ENCODE data around the gene SWAP70.

DNA sequence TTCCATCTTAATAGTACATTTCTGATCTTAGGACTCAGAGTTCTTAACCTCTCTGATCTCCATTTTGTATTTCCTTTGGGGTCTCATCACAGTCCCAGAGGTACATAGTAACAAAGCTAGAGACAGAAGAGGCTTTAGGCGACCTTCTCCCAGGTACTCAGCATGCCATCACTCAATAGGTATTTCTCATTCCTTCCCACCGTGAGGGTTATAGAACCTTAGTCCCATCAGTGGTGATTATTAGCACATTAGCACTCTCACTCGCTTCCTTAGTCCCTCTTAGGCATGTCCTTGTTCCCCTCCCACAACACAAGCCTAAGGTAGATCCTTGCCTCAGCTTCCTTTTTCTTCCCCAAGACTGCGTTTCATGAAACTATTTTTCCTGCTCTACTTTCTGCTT, 14.7 kb downstream of the SWAP70 start:
- TF ChIP-seq, protein P1, sequence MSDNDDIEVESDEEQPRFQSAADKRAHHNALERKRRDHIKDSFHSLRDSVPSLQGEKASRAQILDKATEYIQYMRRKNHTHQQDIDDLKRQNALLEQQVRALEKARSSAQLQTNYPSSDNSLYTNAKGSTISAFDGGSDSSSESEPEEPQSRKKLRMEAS (IDR thresholded peaks at IDR 0.05) = no peak
- no peak for TF ChIP-seq SIN3A (IDR thresholded peaks at IDR 0.05; ENCODE audit: borderline replicate concordance, low read depth, low read length)
- TF ChIP-seq, protein P2, sequence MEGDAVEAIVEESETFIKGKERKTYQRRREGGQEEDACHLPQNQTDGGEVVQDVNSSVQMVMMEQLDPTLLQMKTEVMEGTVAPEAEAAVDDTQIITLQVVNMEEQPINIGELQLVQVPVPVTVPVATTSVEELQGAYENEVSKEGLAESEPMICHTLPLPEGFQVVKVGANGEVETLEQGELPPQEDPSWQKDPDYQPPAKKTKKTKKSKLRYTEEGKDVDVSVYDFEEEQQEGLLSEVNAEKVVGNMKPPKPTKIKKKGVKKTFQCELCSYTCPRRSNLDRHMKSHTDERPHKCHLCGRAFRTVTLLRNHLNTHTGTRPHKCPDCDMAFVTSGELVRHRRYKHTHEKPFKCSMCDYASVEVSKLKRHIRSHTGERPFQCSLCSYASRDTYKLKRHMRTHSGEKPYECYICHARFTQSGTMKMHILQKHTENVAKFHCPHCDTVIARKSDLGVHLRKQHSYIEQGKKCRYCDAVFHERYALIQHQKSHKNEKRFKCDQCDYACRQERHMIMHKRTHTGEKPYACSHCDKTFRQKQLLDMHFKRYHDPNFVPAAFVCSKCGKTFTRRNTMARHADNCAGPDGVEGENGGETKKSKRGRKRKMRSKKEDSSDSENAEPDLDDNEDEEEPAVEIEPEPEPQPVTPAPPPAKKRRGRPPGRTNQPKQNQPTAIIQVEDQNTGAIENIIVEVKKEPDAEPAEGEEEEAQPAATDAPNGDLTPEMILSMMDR (CRISPR knock-in tag; IDR thresholded peaks at IDR 0.05) = no peak
- TF ChIP-seq, protein P3, sequence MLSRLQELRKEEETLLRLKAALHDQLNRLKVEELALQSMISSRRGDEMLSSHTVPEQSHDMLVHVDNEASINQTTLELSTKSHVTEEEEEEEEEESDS (CRISPR knock-in tag; IDR thresholded peaks at IDR 0.05; ENCODE audit: borderline replicate concordance) = no peak
- TF ChIP-seq ZNF709 (CRISPR knock-in tag; IDR thresholded peaks at IDR 0.05) = no peak
- TF ChIP-seq SIN3B (IDR thresholded peaks at IDR 0.05; ENCODE audit: low read length) = no peak
- no peak for TF ChIP-seq ZNF350 (CRISPR knock-in tag; IDR thresholded peaks at IDR 0.05; ENCODE audit: borderline replicate concordance, low read depth)
- TF ChIP-seq ZBTB20 (CRISPR knock-in tag; IDR thresholded peaks at IDR 0.05; ENCODE audit: borderline replicate concordance, low read depth) = no peak
- TF ChIP-seq ZNF232 (CRISPR knock-in tag; IDR thresholded peaks at IDR 0.05; ENCODE audit: borderline replicate concordance) = no peak
- no peak for TF ChIP-seq TAF15 (IDR thresholded peaks at IDR 0.05; ENCODE audit: low read depth, low read length, poor library complexity, severe bottlenecking)
- no peak for TF ChIP-seq ZNF362 (CRISPR knock-in tag; IDR thresholded peaks at IDR 0.05; ENCODE audit: borderline replicate concordance)
- TF ChIP-seq RXRB (CRISPR knock-in tag; IDR thresholded peaks at IDR 0.05; ENCODE audit: borderline replicate concordance) = no peak
